ENCODE measurements around the gene CD200R1.

CD200R1 gene

DNA sequence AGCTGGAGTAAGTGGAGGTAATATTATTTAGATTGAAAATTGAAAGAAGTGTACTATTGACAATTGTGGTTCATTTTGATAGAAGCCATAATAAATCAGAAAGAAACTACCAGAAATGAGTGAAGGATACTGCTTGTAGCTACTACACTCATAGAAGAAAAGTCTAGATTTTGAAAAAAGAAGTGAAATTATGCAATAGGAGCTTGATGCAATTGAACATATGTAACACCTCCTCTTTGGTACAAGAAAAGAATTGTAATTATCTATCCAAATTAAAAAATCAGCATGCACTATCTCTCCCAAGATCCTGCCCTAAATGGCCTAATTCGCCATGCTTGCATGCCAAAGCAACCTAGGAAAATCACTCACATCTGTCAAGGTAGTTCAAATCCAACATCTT, 77.1 kb downstream of the CD200R1 start:
- no peak overlapping the region for H3K9ac ChIP-seq (ENCODE audit: low read depth in 1 of 2, low read length in 2 of 2)
- no peak overlapping the region for H3K4me3 ChIP-seq (ENCODE audit: low read length in 2 of 2)
- H3K27me3 ChIP-seq (ENCODE audit: control insufficient read depth in 2 of 2, insufficient read depth in 2 of 2, low read length in 2 of 2), result no peaks in the 10 kb centered on the region
- no peaks in the 10 kb centered on the region for H3K36me3 ChIP-seq (ENCODE audit: control insufficient read depth in 2 of 2, insufficient read depth in 2 of 2, low read length in 2 of 2)
- H3K9me3 ChIP-seq (ENCODE audit: control insufficient read depth in 2 of 2, low read length in 2 of 2), result no peaks in the 10 kb centered on the region
- H3K27ac ChIP-seq (ENCODE audit: low read depth in 2 of 2, low read length in 2 of 2), result no peak overlapping the region
- H3K4me1 ChIP-seq (ENCODE audit: control insufficient read depth in 2 of 2, insufficient read depth in 2 of 2, low read length in 2 of 2), result no peaks in the 10 kb centered on the region

DNA sequence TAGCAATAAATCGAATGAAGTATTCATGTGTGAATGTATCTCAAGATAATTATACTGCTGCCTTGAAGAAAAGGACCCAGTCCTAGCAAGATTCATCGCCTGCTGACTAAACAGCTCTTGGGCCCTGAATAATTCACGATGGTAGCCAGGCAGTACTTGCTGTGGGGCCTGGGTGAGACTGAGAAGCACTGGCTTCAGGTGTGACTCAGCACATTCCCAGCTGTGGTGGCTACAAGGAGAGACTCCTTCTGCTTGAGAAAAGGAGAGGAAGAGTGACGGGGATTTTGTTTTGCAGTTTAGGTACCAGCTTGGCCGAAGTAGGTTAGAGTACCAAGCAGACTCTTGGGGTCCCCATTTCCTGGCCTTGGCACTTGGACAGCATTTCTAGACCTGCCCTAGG, 80.6 kb downstream of the CD200R1 start:
- H3K27me3 ChIP-seq (ENCODE audit: control insufficient read depth in 2 of 2, insufficient read depth in 2 of 2, low read length in 2 of 2), result no peaks in the 10 kb centered on the region
- H3K36me3 ChIP-seq (ENCODE audit: control insufficient read depth in 2 of 2, insufficient read depth in 2 of 2, low read length in 2 of 2), result no peaks in the 10 kb centered on the region
- H3K27ac ChIP-seq (ENCODE audit: low read depth in 2 of 2, low read length in 2 of 2), result no peak overlapping the region
- H3K4me3 ChIP-seq (ENCODE audit: low read length in 2 of 2), result no peak overlapping the region
- H3K9me3 ChIP-seq (ENCODE audit: control insufficient read depth in 2 of 2, low read length in 2 of 2), result no peaks in the 10 kb centered on the region
- no peaks in the 10 kb centered on the region for H3K4me1 ChIP-seq (ENCODE audit: control insufficient read depth in 2 of 2, insufficient read depth in 2 of 2, low read length in 2 of 2)
- no peak overlapping the region for H3K9ac ChIP-seq (ENCODE audit: low read depth in 1 of 2, low read length in 2 of 2)

DNA sequence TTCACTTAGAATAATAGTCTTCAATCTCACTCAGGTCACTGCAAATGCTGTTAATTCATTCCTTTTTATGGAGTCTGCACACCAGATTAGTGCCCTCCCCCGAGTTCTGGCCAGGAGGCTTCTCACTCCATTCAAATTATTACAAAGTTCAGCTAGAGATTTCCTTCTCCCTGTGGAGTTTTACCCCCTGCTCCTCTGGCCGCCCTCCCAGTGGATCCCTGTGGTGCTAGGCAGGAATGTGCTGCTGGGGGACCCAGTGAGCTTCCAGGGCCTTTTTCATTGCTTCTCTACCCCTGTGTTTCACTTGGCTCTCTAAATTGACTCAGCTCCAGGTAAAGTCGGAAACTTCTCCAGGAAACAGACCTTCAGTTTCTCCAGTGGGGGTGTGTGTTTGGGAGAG, 85.5 kb downstream of the CD200R1 start:
- Histone ChIP-seq H3K27ac (ENCODE audit: low read depth in 2 of 2, low read length in 2 of 2) (no peak overlapping the region), H3K4me1 (ENCODE audit: control insufficient read depth in 2 of 2, insufficient read depth in 2 of 2, low read length in 2 of 2) (no peaks in the 10 kb centered on the region), H3K4me3 (ENCODE audit: low read length in 2 of 2) (no peak overlapping the region), H3K9ac (ENCODE audit: low read depth in 1 of 2, low read length in 2 of 2) (no peak overlapping the region), H3K9me3 (ENCODE audit: control insufficient read depth in 2 of 2, low read length in 2 of 2) (no peaks in the 10 kb centered on the region), H3K36me3 (ENCODE audit: control insufficient read depth in 2 of 2, insufficient read depth in 2 of 2, low read length in 2 of 2) (no peaks in the 10 kb centered on the region), H3K27me3 (ENCODE audit: control insufficient read depth in 2 of 2, insufficient read depth in 2 of 2, low read length in 2 of 2) (no peaks in the 10 kb centered on the region)

DNA sequence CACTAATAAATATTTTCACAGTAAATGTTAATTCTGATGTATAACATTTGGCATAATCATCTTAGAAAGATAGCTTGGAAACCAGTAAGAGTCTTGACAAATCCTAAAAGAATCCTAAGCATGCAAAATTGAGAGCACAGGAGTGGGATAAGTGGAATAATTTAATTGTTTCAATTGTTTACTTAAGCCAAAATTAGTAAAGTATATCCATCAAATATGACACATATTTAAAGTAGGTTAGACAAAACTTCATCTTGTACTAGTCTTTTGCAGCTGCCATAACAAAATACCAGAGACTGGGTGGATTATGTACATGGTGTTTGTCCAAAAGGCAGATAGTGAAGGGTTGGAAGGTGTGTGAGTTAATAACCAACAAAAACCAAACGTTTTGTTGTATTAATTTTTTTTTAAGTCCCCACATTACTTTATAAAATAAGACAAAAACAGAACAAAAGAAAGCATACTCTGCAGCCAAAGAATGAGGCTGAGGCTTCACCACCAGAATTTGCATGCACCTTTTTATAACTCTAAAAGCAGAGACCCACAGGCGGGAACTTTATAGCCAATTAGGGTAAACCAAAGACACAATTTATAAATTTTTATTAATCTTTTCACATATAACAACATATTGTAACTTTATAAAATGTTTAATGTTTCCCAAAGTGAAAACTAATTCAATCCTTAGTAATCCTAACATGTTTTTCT, 86.4 kb downstream of the CD200R1 start:
- Histone ChIP-seq H3K27ac (ENCODE audit: low read depth in 2 of 2, low read length in 2 of 2) (no peak overlapping the region), H3K4me1 (ENCODE audit: control insufficient read depth in 2 of 2, insufficient read depth in 2 of 2, low read length in 2 of 2) (no peaks in the 10 kb centered on the region), H3K27me3 (ENCODE audit: control insufficient read depth in 2 of 2, insufficient read depth in 2 of 2, low read length in 2 of 2) (no peaks in the 10 kb centered on the region), H3K9ac (ENCODE audit: low read depth in 1 of 2, low read length in 2 of 2) (no peak overlapping the region), H3K36me3 (ENCODE audit: control insufficient read depth in 2 of 2, insufficient read depth in 2 of 2, low read length in 2 of 2) (no peaks in the 10 kb centered on the region), H3K9me3 (ENCODE audit: control insufficient read depth in 2 of 2, low read length in 2 of 2) (no peaks in the 10 kb centered on the region), H3K4me3 (ENCODE audit: low read length in 2 of 2) (no peak overlapping the region)

DNA sequence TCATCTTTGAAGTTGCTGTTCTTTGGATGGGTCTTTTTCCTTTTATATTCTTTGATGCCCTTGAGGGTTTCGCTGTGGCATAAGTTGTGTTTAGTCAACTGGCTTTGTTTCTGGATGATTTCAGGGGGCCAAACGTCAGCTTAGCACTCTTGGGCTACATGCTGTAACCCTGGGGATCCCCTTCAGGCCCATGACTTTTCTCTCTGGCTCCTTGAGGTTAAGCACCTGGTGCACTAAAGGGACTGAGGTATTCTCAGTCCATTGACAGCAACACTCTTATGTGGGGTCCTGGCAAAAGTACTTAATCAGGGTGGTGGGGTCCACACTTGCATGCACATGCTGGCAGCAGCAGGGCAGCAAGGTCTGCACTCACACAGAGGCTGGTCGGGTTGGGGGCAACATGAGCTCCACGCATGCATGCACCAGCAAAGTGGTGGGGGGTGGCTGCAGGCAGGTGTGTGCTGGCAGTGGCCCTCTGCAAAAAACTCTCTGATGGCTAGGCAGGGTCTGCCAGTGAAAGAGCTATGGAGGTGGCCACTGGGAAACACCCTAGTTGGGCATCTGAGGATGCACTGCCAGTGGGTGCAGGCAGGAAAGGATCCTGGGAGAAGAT, 90.1 kb downstream of the CD200R1 start:
- no peaks in the 10 kb centered on the region for H3K36me3 ChIP-seq (ENCODE audit: control insufficient read depth in 2 of 2, insufficient read depth in 2 of 2, low read length in 2 of 2)
- no peak overlapping the region for H3K4me3 ChIP-seq (ENCODE audit: low read length in 2 of 2)
- no peaks in the 10 kb centered on the region for H3K4me1 ChIP-seq (ENCODE audit: control insufficient read depth in 2 of 2, insufficient read depth in 2 of 2, low read length in 2 of 2)
- no peaks in the 10 kb centered on the region for H3K27me3 ChIP-seq (ENCODE audit: control insufficient read depth in 2 of 2, insufficient read depth in 2 of 2, low read length in 2 of 2)
- no peak overlapping the region for H3K27ac ChIP-seq (ENCODE audit: low read depth in 2 of 2, low read length in 2 of 2)
- no peaks in the 10 kb centered on the region for H3K9me3 ChIP-seq (ENCODE audit: control insufficient read depth in 2 of 2, low read length in 2 of 2)
- H3K9ac ChIP-seq (ENCODE audit: low read depth in 1 of 2, low read length in 2 of 2), result no peak overlapping the region

DNA sequence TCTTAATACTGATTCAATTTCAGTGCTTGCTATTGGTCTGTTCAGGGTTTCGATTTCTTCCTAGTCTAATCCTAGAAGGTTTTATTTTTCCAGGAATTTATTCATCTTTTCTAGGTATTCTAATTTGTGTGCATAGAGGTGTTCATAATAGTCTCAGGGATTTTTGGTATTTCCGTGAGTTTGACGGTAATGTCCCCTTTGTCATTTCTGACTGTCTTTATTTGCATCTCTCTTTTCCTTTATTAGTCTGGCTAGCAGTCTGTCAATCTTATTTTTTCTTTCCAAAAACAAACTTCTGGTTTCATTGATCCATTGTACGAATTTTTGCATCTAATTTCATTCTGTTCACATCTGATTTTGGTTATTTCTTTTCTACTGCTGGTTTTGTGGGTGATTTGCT, 93.0 kb downstream of the CD200R1 start:
- H3K36me3 ChIP-seq (ENCODE audit: control insufficient read depth in 2 of 2, insufficient read depth in 2 of 2, low read length in 2 of 2), result no peaks in the 10 kb centered on the region
- H3K4me3 ChIP-seq (ENCODE audit: low read length in 2 of 2), result no peak overlapping the region
- no peak overlapping the region for H3K27ac ChIP-seq (ENCODE audit: low read depth in 2 of 2, low read length in 2 of 2)
- H3K27me3 ChIP-seq (ENCODE audit: control insufficient read depth in 2 of 2, insufficient read depth in 2 of 2, low read length in 2 of 2), result no peaks in the 10 kb centered on the region
- H3K9ac ChIP-seq (ENCODE audit: low read depth in 1 of 2, low read length in 2 of 2), result no peak overlapping the region
- H3K4me1 ChIP-seq (ENCODE audit: control insufficient read depth in 2 of 2, insufficient read depth in 2 of 2, low read length in 2 of 2), result no peaks in the 10 kb centered on the region
- H3K9me3 ChIP-seq (ENCODE audit: control insufficient read depth in 2 of 2, low read length in 2 of 2), result no peaks in the 10 kb centered on the region

DNA sequence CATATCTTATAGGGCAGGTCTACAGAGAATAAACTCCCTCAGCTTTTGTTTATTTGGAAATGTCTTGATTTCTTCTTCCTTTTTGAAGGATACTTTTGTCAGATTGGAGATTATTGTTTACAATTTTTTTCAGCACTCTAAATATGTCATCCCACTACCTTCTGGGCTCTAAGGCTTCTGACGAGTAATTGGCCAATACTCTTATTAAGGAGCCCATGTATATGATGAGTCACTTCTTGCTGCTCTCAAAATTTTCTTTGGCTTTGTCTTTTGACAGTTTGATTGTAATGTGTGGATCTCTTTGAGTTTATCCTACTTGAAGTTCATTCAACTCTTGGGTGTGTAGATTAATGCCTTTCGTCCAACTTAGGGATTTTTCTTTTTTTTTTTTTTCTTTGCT, 99.3 kb downstream of the CD200R1 start:
- H3K4me3 ChIP-seq (ENCODE audit: low read length in 2 of 2), result no peak overlapping the region
- no peak overlapping the region for H3K27ac ChIP-seq (ENCODE audit: low read depth in 2 of 2, low read length in 2 of 2)
- H3K9ac ChIP-seq (ENCODE audit: low read depth in 1 of 2, low read length in 2 of 2), result no peak overlapping the region
- no peaks in the 10 kb centered on the region for H3K4me1 ChIP-seq (ENCODE audit: control insufficient read depth in 2 of 2, insufficient read depth in 2 of 2, low read length in 2 of 2)
- H3K9me3 ChIP-seq (ENCODE audit: control insufficient read depth in 2 of 2, low read length in 2 of 2), result peaks cover 0 to 2% of the 10 kb centered on the region in 2 donors
- H3K36me3 ChIP-seq (ENCODE audit: control insufficient read depth in 2 of 2, insufficient read depth in 2 of 2, low read length in 2 of 2), result no peaks in the 10 kb centered on the region
- no peaks in the 10 kb centered on the region for H3K27me3 ChIP-seq (ENCODE audit: control insufficient read depth in 2 of 2, insufficient read depth in 2 of 2, low read length in 2 of 2)

DNA sequence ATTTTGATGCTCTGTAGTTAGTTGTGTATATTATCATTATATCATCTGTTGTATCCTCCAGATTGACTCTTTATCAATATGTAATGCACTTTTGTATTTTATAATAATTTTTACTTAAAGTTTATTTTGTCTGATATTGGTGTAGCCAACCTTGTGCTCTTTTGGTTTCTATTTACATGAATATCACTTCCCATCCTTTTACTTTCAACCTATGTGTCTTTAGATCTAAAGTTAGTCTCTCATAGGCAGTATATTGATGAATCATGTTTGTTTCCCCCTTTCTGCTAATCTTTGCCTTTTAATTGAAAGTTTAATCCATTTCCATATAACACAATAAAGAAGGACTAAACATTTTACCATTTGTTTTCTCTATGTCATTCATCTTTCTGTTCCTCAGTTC, 100.2 kb downstream of the CD200R1 start:
- Histone ChIP-seq H3K4me1 (ENCODE audit: control insufficient read depth in 2 of 2, insufficient read depth in 2 of 2, low read length in 2 of 2) (no peaks in the 10 kb centered on the region), H3K9me3 (ENCODE audit: control insufficient read depth in 2 of 2, low read length in 2 of 2) (peaks cover 0 to 2% of the 10 kb centered on the region in 2 donors), H3K4me3 (ENCODE audit: low read length in 2 of 2) (no peak overlapping the region), H3K27ac (ENCODE audit: low read depth in 2 of 2, low read length in 2 of 2) (no peak overlapping the region), H3K9ac (ENCODE audit: low read depth in 1 of 2, low read length in 2 of 2) (no peak overlapping the region), H3K27me3 (ENCODE audit: control insufficient read depth in 2 of 2, insufficient read depth in 2 of 2, low read length in 2 of 2) (no peaks in the 10 kb centered on the region), H3K36me3 (ENCODE audit: control insufficient read depth in 2 of 2, insufficient read depth in 2 of 2, low read length in 2 of 2) (no peaks in the 10 kb centered on the region)

DNA sequence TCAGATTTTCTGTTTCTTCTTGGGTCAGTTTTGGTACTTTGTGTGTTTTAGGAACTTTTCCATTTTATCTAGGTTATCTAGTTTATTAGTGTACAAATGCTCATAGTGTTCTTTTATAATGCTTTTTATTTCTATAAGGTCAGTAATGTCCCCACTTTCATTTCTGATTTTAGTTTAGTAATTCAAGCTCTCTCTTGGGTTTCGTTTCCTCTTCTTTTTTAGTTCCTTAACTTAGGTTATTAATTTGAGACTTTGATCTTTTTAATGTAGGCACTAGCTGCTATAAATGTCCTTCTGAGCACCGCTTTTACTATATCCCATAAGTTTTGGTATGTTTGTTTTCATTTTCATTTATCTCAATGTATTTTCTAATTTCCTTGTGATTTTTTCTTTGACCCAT, 101.3 kb downstream of the CD200R1 start:
- Histone ChIP-seq H3K27me3 (ENCODE audit: control insufficient read depth in 2 of 2, insufficient read depth in 2 of 2, low read length in 2 of 2) (no peaks in the 10 kb centered on the region), H3K9ac (ENCODE audit: low read depth in 1 of 2, low read length in 2 of 2) (no peak overlapping the region), H3K4me3 (ENCODE audit: low read length in 2 of 2) (no peak overlapping the region), H3K9me3 (ENCODE audit: control insufficient read depth in 2 of 2, low read length in 2 of 2) (peaks cover 0 to 2% of the 10 kb centered on the region in 2 donors), H3K27ac (ENCODE audit: low read depth in 2 of 2, low read length in 2 of 2) (no peak overlapping the region), H3K4me1 (ENCODE audit: control insufficient read depth in 2 of 2, insufficient read depth in 2 of 2, low read length in 2 of 2) (no peaks in the 10 kb centered on the region), H3K36me3 (ENCODE audit: control insufficient read depth in 2 of 2, insufficient read depth in 2 of 2, low read length in 2 of 2) (no peaks in the 10 kb centered on the region)

DNA sequence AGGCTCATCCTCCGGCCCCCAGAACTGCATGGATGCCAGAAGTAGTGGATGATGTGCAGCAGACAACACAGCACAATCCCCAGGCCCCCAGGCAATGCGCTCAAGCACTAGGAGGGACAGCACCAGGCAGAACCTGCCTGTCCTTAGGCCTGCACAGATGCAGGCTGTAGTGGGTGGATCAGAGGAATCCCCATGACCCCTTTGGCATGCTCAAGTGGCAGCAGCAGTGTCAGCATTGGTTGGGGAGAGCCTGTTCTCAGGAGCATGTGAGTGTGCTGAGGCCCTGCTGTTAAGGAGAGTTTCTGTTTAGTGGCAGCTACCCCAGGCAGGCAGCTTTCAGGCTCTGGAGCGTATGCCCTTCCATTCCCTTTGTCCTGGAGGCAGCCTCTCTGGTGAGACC, 103.2 kb downstream of the CD200R1 start:
- Histone ChIP-seq H3K9me3 (ENCODE audit: control insufficient read depth in 2 of 2, low read length in 2 of 2) (peaks cover 0 to 2% of the 10 kb centered on the region in 2 donors), H3K4me1 (ENCODE audit: control insufficient read depth in 2 of 2, insufficient read depth in 2 of 2, low read length in 2 of 2) (no peaks in the 10 kb centered on the region), H3K27ac (ENCODE audit: low read depth in 2 of 2, low read length in 2 of 2) (no peak overlapping the region), H3K9ac (ENCODE audit: low read depth in 1 of 2, low read length in 2 of 2) (no peak overlapping the region), H3K4me3 (ENCODE audit: low read length in 2 of 2) (no peak overlapping the region), H3K27me3 (ENCODE audit: control insufficient read depth in 2 of 2, insufficient read depth in 2 of 2, low read length in 2 of 2) (no peaks in the 10 kb centered on the region), H3K36me3 (ENCODE audit: control insufficient read depth in 2 of 2, insufficient read depth in 2 of 2, low read length in 2 of 2) (no peaks in the 10 kb centered on the region)
